Right atrium auricular region (tissue), 2 donors: ENCODE data around the gene ARAP2. TPM values are rescaled to one million over a fixed set of nuclear protein-coding genes. Genes with fewer than 3 reads are reported as not detected.

ENCODE experiments used
- DNase-seq: peaks from one replicate; pipeline ENCODE4 v3.0.0-alpha.2; 2019; ENCODE audit warnings: low spot score
- H3K27ac ChIP-seq, 2 donors: fragments of 200-600 bp; sonication (generic); 1 replicate in 1 of 2; 2 replicates in 1 of 2; pipeline ENCODE4 v1.5.1; 2016 to 2019
- H3K27me3 ChIP-seq, 2 donors: fragments of 200-600 bp; sonication (generic); one replicate each; pipeline versions ENCODE4 v1.5.1 to v1.6.0; 2017 to 2019
- H3K36me3 ChIP-seq: fragments of 200-600 bp; sonication (generic); one replicate; pipeline ENCODE4 v1.5.1; 2016
- H3K4me1 ChIP-seq, 2 donors: fragments of 200-600 bp; sonication (generic); one replicate each; pipeline versions ENCODE4 v1.5.1 to v1.6.0; 2017 to 2019
- H3K4me3 ChIP-seq, 2 donors: fragments of 200-600 bp; sonication (generic); 1 replicate in 1 of 2; 2 replicates in 1 of 2; pipeline ENCODE4 v1.5.1; 2017 to 2019; ENCODE audit warnings: mild to moderate bottlenecking in 1 of 2, moderate library complexity in 1 of 2
- H3K9me3 ChIP-seq, 2 donors: fragments of 200-600 bp; sonication (generic); one replicate each; pipeline ENCODE4 v1.5.1; 2019
- CTCF ChIP-seq, 2 donors: fragments of 200-600 bp; sonication (generic); IDR thresholded peaks; one replicate each; pipeline ENCODE4 v1.5.1; 2019; ENCODE audit warnings: antibody characterized with exemption in 2 of 2
- total RNA-seq, 2 donors: library from RNA; depleted of rRNA; stranded (reverse); fragments of >200 nt; gene quantifications; one replicate each; pipeline ENCODE4 v1.1.0, GENCODE V29; 2016

ARAP2 gene
- total RNA-seq, 2 donors from 2014 or later = 5.7 to 10.1 TPM

GRCh38 chr4:36206012-36206411 lies 38.3 kb downstream of the ARAP2 start:
- no peaks in the 10 kb centered on the region for H3K9me3 ChIP-seq
- no peaks in the 10 kb centered on the region for H3K27me3 ChIP-seq
- H3K27ac ChIP-seq = no peak overlapping the region
- H3K4me3 ChIP-seq = no peak overlapping the region
- H3K36me3 ChIP-seq = no peaks in the 10 kb centered on the region
- no peak for DNase-seq
- H3K4me1 ChIP-seq = no peaks in the 10 kb centered on the region
- TF ChIP-seq CTCF (IDR thresholded peaks at IDR 0.05) = no peak

GRCh38 chr4:36198861-36199260 lies 45.5 kb downstream of the ARAP2 start:
- DNase-seq = no peak
- H3K27ac ChIP-seq = no peak overlapping the region

GRCh38 chr4:36198068-36198808 lies 46.1 kb downstream of the ARAP2 start:
- no peak for TF ChIP-seq CTCF (IDR thresholded peaks at IDR 0.05)
- Histone ChIP-seq H3K27me3 (no peaks in the 10 kb centered on the region), H3K36me3 (no peaks in the 10 kb centered on the region), H3K9me3 (no peaks in the 10 kb centered on the region), H3K4me1 (no peaks in the 10 kb centered on the region), H3K4me3 (no peak overlapping the region), H3K27ac (no peak overlapping the region)
- no peak for DNase-seq

More at GRCh38 chr4:36198861-36199260, 45.5 kb downstream of the ARAP2 start:
- no peaks in the 10 kb centered on the region for H3K4me1 ChIP-seq
- H3K27me3 ChIP-seq = no peaks in the 10 kb centered on the region
- H3K36me3 ChIP-seq = no peaks in the 10 kb centered on the region
- H3K9me3 ChIP-seq = no peaks in the 10 kb centered on the region
- no peak overlapping the region for H3K4me3 ChIP-seq
- TF ChIP-seq CTCF (IDR thresholded peaks at IDR 0.05) = no peak

- DNase-seq = no peak
- H3K9me3 ChIP-seq = no peaks in the 10 kb centered on the region
- TF ChIP-seq CTCF (IDR thresholded peaks at IDR 0.05) = no peak
- H3K4me3 ChIP-seq = no peak overlapping the region
- no peaks in the 10 kb centered on the region for H3K4me1 ChIP-seq
- H3K36me3 ChIP-seq = no peaks in the 10 kb centered on the region
- no peaks in the 10 kb centered on the region for H3K27me3 ChIP-seq
- no peak overlapping the region for H3K27ac ChIP-seq
Measured at GRCh38 chr4:36197501-36197900, 46.8 kb downstream of the ARAP2 start.

- Histone ChIP-seq H3K27ac (no peak overlapping the region), H3K4me1 (no peaks in the 10 kb centered on the region), H3K4me3 (no peak overlapping the region), H3K27me3 (no peaks in the 10 kb centered on the region), H3K9me3 (no peaks in the 10 kb centered on the region), H3K36me3 (no peaks in the 10 kb centered on the region)
- TF ChIP-seq CTCF (IDR thresholded peaks at IDR 0.05) = no peak
- DNase-seq = no peak
Measured at GRCh38 chr4:36196145-36196913, 48.0 kb downstream of the ARAP2 start.
